SK-N-DZ (cell line): Measurements from ENCODE around the gene TMEM87A. TPM values are rescaled to one million over a fixed set of nuclear protein-coding genes. Genes with fewer than 3 reads are reported as not detected.
"Not testable (repeated sequence)": the region's sequence is repeated elsewhere in the genome, so short reads cannot be mapped to it uniquely, and the experiment has no call there.

Experiments
- DNase-seq: peaks from one replicate; pipeline ENCODE4 v3.0.0-alpha.2; 2015; ENCODE audit warnings: low spot score
- polyA plus RNA-seq, 2 experiments: library from polyadenylated mRNA; depleted of rRNA; stranded (reverse); fragments of >200 nt; gene quantifications; 2 replicates each; pipeline ENCODE4 v1.2.3, GENCODE V29; 2014

Gene TMEM87A, protein sequence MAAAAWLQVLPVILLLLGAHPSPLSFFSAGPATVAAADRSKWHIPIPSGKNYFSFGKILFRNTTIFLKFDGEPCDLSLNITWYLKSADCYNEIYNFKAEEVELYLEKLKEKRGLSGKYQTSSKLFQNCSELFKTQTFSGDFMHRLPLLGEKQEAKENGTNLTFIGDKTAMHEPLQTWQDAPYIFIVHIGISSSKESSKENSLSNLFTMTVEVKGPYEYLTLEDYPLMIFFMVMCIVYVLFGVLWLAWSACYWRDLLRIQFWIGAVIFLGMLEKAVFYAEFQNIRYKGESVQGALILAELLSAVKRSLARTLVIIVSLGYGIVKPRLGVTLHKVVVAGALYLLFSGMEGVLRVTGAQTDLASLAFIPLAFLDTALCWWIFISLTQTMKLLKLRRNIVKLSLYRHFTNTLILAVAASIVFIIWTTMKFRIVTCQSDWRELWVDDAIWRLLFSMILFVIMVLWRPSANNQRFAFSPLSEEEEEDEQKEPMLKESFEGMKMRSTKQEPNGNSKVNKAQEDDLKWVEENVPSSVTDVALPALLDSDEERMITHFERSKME
- 29.2 and 34.8 TPM in 2 replicates for polyA plus RNA-seq (2014; cell fraction: cytosol; rRNA removed)
- 26.9 and 27.1 TPM in 2 replicates for polyA plus RNA-seq (2014; cell fraction: nucleus; rRNA removed)

DNA sequence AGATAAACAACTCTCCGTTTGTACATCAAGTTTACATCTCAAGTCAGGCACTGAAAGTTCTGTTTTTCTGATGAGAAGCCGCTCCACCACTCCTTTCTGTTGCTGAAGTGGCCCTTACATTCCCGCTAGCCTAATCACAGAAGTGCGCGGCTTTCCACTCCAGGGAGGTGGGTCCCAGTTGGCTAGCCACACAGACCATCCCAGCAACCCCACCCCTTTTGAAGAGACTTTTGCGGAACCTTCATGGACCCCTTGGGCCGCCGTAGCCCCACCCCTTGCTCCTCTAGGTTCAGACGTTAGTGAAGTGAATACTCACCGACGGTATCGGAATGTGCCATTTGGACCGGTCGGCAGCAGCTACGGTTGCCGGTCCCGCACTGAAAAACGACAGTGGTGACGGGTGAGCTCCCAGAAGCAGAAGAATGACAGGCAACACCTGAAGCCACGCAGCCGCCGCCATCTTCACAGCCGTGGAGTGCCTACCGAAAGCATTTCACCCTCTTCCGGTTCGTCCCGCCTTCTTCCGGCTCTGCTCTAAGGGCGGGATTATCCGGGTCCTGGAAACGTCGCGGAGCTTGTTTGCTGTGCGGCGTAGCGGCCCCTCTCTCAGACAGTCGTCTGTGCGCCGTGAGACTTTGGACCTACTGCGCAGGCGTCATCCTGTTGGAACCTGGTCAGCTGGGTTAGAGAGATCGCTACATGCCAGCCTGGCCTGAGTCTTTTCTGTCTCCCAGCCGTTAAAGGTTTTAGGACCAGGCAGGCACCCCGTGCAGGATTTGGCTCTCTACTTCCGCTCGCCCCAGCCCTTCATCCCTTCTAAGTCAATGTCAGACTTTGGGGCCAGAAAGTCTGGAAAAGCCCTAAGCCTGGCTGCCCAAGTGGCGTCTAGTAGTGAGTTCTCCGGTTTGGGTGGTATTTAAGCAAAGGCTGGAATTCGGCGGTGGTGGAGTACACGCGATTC lies at the start of gene TMEM87A, which contains the start of gene GANC:
TSS of gene TMEM87A (minus strand) at position 495 of the 961 bp plus-strand sequence. CDS start at position 460, 35 bp downstream.
TSS of gene GANC (plus strand) at position 263 of the 961 bp plus-strand sequence. CDS start 1,281 bp downstream, outside the sequence.
- peak; percentile 99 for DNase-seq

DNA sequence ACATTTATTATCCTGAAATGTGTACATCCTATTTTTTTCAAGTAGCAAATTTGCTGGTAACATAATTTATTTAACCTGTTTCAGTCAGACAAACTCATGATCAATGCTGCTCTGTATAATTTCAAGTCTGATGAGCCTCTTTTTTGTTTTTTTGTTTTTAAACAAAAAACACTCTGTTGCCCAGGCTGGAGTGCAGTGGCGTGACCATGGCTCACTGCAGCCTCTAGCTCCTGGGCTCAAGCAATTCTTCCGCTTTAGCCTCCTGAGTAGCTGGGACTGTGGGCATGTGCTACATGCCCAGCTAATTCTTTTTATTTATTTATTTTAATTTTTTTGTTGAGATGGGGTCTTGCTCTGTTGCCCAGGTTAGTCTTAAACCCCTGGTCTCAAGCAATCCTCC lies 46.0 kb upstream of the TMEM87A start:
- DNase-seq: no peak

DNA sequence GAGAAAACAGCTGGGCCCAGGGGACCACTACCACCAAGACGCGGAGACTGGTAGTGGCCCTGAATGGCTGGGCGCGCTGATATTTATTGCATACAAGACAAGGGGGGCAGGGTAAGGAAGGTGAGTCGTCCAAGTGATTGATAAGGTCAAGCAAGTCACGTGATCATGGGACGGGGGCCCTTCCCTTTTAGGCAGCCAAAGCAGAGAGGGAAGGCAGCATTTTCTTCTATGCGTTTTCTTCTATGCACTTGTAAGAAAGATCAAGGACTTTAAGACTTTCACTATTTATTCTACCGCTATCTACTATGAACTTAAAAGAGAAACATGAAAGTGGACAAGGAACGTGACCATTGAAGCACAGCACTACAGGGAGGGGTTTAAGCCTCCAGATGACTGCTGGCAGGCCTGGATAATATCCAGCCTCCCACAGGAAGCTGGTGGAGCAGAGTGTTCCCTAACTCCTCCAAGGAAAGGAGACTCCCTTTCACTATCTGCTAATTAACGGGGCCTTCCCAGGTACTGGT lies 43.1 kb upstream of the TMEM87A start:
- not testable (repeated sequence) for DNase-seq

DNA sequence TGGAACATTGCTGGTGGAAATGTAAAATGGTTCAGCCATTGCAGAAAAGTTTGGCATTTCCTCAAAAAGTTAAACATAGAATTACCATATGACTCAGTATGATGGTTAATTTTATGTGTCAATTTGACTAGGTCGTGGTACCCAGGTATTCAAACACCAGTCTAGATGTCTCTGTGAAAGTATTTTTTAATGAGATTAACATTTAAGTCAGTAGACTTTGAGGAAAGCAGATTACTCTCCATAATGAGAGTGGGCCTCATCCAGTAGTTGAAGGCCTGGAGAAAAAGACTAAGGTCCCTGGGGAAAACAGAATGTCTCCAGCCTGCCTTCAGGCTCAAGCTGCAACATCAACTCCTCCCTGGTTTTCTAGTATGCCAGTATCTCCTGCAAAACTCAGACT lies 42.3 kb upstream of the TMEM87A start:
- DNase-seq: no peak

DNA sequence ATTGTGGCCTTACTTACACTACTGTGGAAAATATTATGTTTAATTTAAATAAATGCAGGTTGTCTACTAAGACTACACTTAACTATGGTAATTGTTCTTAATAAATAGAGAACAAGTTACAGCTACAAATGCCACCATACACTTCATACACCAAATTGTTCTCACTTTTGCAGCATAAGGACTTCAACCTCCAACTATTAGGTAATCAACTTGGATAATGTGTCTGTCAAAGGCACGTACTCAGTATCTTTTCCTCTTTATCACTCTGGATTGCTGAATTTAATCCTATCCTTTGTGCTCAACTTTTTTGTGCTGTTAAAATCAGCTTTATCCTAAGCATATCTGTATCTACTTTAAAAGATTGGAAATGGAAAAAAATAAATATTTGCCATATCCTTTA lies 41.6 kb upstream of the TMEM87A start:
- no peak for DNase-seq

DNA sequence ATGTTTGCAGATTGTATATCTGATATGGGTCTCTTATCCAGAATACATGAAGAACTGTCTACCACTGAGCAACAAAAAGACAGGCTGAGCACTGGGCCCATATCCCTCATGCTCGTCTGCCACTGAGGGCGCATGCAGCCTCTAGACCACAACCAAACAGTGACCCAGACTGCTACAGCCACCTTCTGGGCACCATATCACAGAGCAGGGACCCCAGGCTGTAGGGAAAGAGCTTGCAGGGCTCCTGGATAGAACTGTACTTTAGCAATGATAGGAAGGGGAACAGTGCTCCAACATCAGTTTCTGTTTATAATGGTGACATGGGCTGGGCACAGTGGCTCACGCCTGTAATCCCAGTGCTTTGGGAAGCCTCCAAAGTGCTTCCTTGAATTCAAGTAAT lies 40.2 kb upstream of the TMEM87A start:
- no peak for DNase-seq

DNA sequence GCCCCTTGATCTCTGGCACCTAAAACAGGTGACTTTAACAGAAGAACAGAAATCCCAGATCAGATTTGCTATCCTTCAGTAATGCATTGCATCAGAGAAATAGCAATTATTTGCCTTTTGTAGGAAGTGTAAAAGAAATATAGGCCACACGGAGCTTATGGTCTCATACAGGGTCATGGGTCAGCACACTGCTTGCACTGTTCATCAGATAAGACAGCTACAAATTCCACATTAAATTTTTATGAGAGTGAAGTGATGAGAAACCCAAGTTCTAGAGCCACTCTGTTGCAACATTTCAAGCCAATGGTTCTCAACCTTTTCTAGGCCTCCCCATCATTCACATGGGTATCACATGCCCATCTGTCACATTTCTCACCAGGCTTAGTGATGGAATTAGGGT lies 33.4 kb upstream of the TMEM87A start:
- no peak for DNase-seq

DNA sequence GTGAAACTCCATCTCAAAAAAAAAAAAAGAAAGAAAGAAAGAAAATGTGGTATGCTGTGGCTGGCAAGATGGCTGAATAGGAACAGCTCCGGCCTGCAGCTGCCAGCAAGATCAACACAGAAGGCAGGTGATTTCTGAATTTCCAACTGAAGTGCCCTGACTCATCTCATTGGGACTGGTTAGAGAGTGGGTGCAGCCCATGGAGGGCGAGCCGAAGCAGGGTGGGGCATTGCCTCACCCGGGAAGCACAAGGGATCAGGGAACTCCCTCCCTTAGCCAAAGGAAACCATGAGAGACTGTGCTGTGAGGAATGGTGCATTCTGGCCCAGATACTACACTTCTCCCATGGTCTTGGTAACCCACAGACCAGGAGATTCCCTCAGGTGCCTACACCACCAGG lies 27.8 kb upstream of the TMEM87A start:
- DNase-seq: not testable (repeated sequence)

DNA sequence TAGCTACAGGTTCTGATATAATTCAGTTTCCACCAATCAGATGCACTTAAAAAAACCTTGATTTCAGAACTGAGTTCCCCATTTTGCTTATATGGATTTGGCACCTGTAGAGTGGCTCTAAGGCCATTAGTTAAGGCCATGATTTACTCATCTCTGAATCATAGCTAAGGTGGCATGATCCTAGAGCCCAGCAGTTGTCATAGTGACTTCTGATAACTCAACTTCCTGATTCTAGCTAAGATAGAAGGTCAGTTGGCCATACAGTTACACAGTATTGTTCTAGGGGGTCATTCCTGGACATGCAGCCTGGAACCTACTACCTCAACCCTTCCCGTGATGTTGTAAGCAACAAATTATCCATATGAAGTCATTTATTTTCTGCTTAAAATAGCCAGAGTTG lies 15.9 kb upstream of the TMEM87A start:
- DNase-seq: no peak

DNA sequence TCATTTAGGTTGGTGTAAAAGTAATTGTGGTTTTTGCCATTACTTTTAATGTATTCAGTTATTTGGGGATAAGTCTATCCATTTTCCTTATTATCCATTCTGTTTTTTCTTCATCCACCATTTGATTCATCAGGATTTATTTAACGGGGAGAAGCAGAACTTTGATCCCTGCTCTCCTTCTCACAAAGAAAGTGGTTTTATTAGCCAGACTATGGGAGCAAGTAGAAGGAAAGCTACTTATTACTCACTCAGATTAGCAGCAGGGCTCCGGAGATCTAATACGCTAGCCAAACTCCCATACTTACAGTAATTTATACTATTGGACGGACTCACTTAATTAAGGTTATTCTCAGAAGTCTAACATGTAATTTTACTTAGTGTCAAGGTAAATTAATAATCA lies 14.7 kb upstream of the TMEM87A start:
- DNase-seq: no peak

DNA sequence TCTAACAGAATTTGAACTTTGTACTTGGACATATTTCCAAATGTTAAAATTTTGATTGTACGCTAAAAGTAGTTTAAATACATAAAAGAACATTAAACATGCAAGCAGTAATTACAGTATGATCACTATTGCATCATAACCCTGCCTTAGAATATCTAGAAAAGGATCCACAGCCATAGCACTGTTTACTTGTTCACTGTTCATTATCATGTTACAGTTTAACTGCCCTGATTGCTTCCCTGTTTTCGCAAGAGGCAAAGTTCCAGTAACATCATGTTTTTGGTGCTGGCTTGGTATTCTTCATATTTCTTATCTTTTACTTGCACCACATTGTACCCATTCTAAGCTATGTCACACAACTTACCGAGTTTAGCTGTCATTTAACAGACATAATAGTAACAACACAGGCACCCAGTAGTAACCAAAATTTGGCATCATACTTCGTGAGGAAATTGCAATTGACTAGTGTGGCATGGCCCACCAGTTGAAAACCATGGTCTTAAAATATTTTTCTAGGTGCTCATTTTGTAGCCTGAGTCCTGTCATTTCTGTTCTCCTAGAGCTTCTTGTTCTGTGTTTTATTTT lies 13.3 kb upstream of the TMEM87A start:
- DNase-seq: no peak

DNA sequence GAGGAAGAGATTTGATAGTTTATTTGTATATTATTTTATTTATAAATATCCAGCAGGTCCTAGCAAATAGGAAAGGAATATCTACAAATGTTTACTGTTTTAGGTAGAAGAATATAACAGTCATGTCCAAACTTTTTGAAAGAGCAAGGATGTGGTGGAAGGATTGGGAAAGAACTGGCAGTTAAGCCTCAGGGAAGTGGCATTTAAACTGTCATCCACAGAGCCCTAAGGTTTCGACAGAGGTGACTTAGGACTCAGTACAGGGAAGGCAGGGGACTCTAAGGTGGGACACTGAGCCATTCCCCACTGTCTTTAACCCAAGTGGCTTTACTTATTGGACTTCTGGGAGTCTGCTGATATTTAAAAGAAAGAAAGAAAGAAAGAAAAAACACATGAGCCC lies 11.8 kb upstream of the TMEM87A start:
- no peak for DNase-seq

DNA sequence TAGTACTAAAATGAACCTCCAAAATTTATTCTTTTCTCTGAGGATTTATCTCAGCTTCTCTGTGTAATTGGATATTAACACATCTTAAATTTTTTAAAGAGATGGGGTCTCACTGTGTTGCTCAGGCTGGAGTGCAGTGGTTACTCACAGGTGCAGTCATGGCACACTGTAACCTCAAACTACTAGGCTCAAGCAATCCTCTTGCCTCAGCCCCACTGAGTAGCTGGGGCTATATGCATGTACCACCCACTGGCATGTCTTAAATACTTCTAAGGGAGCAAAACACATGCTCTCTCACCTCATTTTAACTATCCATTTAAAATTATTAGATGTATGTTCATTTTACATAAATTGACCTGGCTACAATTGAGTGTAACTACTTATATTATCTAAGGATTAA lies 11.3 kb upstream of the TMEM87A start:
- DNase-seq: no peak

DNA sequence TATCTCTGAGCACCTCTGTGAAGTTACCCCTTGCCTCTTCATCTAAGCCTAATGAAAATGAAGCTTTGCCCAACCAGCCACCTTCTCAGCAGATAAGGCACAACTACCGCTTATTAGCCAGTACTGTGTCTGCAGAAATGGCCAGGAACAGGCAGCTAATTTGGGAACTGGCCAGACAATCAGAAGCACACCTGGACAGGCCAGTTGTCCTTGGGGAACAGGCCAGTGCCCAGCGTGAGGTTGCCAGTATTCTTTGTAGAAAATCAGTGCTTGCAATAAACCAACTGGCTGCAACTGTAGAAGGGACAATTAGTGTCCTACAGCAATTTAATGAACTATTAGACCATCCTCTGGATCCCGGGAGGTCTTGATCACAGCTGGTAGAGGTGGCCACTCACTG lies 10.4 kb upstream of the TMEM87A start:
- DNase-seq: no peak

DNA sequence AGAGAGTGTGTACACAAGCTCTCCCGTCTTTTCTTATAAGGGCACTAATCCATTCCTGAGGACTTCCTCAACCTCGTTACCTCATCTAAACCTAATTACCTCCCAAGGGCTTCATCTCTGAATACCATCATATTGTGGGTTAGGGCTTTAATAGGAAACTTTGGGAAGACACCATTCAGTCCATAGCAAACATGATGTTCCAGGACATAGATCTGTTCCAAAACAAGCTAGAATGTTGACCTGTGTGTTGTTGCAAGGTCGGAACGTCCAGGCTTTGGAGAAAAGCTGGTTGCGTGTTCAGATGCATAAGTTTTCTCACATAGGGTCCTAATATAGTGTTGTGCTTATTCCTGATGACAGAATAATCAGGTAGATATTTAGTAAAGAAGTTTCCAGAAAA lies 9.7 kb upstream of the TMEM87A start:
- no peak for DNase-seq

DNA sequence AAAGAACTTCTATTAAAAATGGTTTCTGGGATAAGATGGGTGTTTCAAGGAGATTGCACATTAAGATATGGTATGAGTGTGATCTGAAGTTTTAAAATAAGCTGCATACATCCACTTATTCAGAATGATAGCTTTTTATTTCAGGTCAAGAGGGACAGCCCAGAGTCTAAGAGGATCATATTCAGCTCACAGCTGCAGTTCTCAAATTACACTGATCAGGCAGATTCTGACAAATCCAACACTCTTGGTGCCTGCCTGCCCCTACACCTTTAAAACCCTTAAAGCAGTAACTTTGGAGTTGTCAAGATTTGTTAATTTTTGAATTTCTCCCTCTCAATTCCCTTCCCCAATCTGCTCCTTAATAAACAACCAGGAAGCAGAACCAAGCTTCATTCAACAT lies 9.1 kb upstream of the TMEM87A start:
- DNase-seq: no peak

DNA sequence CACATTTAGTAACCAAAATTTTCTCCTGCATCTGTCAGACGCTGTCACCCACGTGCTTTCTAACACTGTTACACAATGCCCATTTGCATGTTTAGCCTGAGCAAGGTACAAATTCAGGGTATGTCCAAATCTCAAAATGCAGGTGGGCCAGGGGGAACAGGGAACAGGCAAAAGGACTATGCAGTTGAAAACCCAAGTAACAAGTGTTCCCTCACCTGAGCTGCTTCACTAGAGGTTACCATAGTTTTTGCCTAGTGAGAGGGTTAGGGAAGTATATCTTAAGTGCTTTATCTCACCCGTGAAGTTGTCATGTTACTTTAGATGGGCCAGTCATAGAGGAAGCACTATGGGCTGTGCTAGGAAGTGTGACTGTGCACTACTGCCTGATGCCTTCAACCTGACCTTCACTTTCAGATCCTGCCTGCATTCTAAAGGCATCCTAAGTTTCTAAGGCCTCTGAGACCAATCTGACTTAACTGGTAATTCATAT lies 6.0 kb upstream of the TMEM87A start:
- DNase-seq: no peak

DNA sequence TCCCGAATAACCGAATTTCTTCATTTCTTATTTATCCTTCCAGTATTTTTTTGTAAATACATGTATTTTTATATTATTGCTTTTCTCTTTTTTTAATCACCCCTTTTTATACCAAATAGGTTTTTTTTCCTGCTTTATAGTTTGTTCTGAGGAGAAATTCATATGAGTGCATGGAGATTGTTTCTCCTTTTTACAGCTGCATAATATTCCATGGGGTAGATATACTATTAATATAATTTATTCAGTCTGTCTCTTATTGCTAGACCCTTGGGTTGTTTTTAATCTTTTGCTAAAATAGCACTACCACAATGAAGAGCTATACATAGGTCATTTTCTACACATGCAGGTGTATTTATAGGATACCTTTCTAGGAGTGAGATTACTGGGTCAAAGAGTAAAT lies 3.5 kb upstream of the TMEM87A start:
- no peak for DNase-seq

DNA sequence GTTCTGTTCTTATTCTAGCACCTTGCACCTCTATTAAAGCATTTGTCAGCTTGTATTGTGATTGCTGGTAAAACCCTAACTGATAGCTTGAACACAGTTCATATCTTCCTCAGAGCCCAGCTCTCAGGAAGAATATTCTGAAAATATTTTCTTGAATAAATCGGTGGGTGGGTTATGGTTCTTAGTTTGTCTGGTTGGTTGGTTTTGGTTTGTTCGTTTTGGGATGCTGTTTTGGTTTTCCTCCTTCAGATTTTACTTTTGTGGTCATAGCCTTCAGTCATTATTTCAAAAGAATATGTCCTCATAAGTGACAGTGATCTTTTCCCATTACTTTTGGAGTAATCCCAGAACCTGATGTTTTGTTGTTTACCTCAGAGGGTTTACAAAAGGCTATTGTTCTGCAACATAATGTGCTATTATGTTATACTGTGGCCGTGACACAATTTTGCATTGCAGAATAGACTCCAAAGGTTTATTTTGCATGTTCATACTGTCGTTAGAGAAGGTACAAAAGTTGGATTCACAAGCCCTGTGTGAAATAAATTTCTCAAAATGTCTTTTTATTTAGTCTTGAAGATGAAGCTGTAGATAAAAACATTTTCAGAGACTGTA lies 2.7 kb upstream of the TMEM87A start:
- no peak for DNase-seq

DNA sequence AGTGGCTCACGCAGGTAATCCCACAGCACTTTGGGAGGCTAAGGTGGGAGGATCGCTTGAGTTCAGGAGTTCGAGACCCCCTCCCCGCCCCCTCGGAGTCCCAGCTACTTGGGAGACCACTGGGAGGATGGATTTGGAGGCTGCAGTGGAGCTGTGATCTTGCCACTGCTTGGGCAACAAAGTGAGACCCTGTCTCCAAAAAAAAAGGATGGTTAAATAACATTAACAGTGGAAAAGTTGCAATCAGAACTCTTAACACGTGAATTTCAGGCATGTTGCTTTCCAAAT lies 1.4 kb upstream of the TMEM87A start:
- DNase-seq: no peak
